ENCODE results near the gene DACH1. TPM values are rescaled to one million over a fixed set of nuclear protein-coding genes. Genes with fewer than 3 reads are reported as not detected.

Gene DACH1
- total RNA-seq, 1 experiment from 2014 or later = 1.2 TPM

DNA sequence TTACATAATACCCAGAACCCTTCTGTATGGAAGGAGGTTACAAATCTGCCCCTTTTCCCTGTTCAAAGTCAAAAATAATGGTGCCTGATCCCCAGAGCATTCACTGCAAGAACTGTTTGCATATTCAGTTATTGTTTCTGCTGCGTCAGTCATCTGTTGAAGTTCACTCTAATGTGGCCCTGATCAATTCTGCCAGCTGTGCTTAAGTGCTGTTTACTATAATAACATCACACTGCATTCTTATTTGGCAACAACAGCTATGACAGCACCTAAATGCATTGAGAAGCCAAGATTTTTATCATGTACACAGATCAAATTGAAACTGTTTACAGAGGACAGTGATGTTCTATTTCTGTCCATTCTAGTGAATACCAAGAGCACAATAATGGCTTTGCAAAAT is 115.9 kb downstream of the DACH1 start:
- no peaks in the 10 kb centered on the region for H3K9me3 ChIP-seq
- peaks cover 7% of the 10 kb centered on the region; the same call in 1 of the 2 replicates for H3K4me1 ChIP-seq
- POLR2A ChIA-PET = no interaction called here
- H3K36me3 ChIP-seq (ENCODE audit: control insufficient read depth, insufficient read depth, low read length) = no peaks in the 10 kb centered on the region
- H3K27me3 Mint-ChIP-seq (ENCODE audit: insufficient read depth, unreplicated experiment) = no peaks in the 10 kb centered on the region
- H3K36me3 Mint-ChIP-seq (ENCODE audit: insufficient read depth, unreplicated experiment) = no peaks in the 10 kb centered on the region
- H3K27ac Mint-ChIP-seq (ENCODE audit: unreplicated experiment) = no peak overlapping the region
- H3K27me3 ChIP-seq (replicated peaks; ENCODE audit: control insufficient read depth, insufficient read depth, low read length) = no peaks in the 10 kb centered on the region
- DNase-seq = no peak
- no peak overlapping the region for H3K4me3 ChIP-seq (ENCODE audit: low read depth, low read length)
- intact Hi-C loops (cut with micrococcal nuclease; ENCODE audit: unreplicated experiment) = no loop called here
- TF ChIP-seq, protein P1, sequence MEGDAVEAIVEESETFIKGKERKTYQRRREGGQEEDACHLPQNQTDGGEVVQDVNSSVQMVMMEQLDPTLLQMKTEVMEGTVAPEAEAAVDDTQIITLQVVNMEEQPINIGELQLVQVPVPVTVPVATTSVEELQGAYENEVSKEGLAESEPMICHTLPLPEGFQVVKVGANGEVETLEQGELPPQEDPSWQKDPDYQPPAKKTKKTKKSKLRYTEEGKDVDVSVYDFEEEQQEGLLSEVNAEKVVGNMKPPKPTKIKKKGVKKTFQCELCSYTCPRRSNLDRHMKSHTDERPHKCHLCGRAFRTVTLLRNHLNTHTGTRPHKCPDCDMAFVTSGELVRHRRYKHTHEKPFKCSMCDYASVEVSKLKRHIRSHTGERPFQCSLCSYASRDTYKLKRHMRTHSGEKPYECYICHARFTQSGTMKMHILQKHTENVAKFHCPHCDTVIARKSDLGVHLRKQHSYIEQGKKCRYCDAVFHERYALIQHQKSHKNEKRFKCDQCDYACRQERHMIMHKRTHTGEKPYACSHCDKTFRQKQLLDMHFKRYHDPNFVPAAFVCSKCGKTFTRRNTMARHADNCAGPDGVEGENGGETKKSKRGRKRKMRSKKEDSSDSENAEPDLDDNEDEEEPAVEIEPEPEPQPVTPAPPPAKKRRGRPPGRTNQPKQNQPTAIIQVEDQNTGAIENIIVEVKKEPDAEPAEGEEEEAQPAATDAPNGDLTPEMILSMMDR (IDR thresholded peaks at IDR 0.05; ENCODE audit: insufficient read depth in 1 of 2, low read depth in 1 of 2, low read length in 1 of 2, severe bottlenecking in 1 of 2, unreplicated experiment in 1 of 2) = no peak
- CTCF ChIA-PET = no interaction called here
- H3K4me1 Mint-ChIP-seq (ENCODE audit: low read depth, unreplicated experiment) = no peaks in the 10 kb centered on the region
- BruUV-seq (replicated peaks) = no TSS peak
- H3K9me3 Mint-ChIP-seq (ENCODE audit: unreplicated experiment) = no peaks in the 10 kb centered on the region
- H3K4me3 Mint-ChIP-seq (ENCODE audit: unreplicated experiment) = no peak overlapping the region

DNA sequence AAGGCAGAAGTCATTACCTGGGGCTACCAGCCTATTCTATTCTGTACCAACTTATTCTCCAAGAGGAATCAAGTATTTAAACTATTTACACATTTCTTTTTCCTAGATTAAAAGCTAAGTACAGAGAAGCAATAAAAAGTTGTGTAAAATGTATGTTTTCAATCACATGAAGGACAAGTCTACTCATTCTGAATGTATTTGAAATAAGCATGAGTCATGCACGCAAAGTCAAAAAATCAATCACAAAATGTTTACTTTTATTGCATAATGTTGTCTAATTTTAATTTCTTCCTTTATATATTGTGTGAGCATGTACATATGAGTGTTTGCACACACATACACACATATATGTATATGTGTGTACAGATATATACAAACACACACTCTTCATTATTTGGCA is 136.7 kb downstream of the DACH1 start:
- ChIA-PET CTCF (no interaction called here), POLR2A (no interaction called here)
- Histone ChIP-seq H3K27me3 (replicated peaks; ENCODE audit: control insufficient read depth, insufficient read depth, low read length) (no peaks in the 10 kb centered on the region), H3K9me3 (no peaks in the 10 kb centered on the region), H3K4me1 (no peaks in the 10 kb centered on the region), H3K36me3 (ENCODE audit: control insufficient read depth, insufficient read depth, low read length) (no peaks in the 10 kb centered on the region), H3K4me3 (ENCODE audit: low read depth, low read length) (no peak overlapping the region)
- H3K36me3 Mint-ChIP-seq (ENCODE audit: insufficient read depth, unreplicated experiment) = no peaks in the 10 kb centered on the region
- H3K27me3 Mint-ChIP-seq (ENCODE audit: insufficient read depth, unreplicated experiment) = no peaks in the 10 kb centered on the region
- H3K4me1 Mint-ChIP-seq (ENCODE audit: low read depth, unreplicated experiment) = no peaks in the 10 kb centered on the region
- intact Hi-C loops (cut with micrococcal nuclease; ENCODE audit: unreplicated experiment) = no loop called here
- no peak overlapping the region for H3K4me3 Mint-ChIP-seq (ENCODE audit: unreplicated experiment)
- H3K27ac Mint-ChIP-seq (ENCODE audit: unreplicated experiment) = no peak overlapping the region
- no TSS peak for BruUV-seq (replicated peaks)
- H3K9me3 Mint-ChIP-seq (ENCODE audit: unreplicated experiment) = no peaks in the 10 kb centered on the region
- TF ChIP-seq, protein P1 (IDR thresholded peaks at IDR 0.05; ENCODE audit: insufficient read depth in 1 of 2, low read depth in 1 of 2, low read length in 1 of 2, severe bottlenecking in 1 of 2, unreplicated experiment in 1 of 2) = no peak
- DNase-seq = no peak

- H3K9me3 Mint-ChIP-seq (ENCODE audit: unreplicated experiment) = no peaks in the 10 kb centered on the region
- intact Hi-C loops (cut with micrococcal nuclease; ENCODE audit: unreplicated experiment) = no loop called here
- H3K4me1 ChIP-seq = no peaks in the 10 kb centered on the region
- H3K4me3 Mint-ChIP-seq (ENCODE audit: unreplicated experiment) = no peak overlapping the region
- no TSS peak for BruUV-seq (replicated peaks)
- H3K27me3 ChIP-seq (replicated peaks; ENCODE audit: control insufficient read depth, insufficient read depth, low read length) = no peaks in the 10 kb centered on the region
- H3K27me3 Mint-ChIP-seq (ENCODE audit: insufficient read depth, unreplicated experiment) = no peaks in the 10 kb centered on the region
- H3K4me3 ChIP-seq (ENCODE audit: low read depth, low read length) = no peak overlapping the region
- ChIA-PET POLR2A (no interaction called here), CTCF (no interaction called here)
- H3K27ac Mint-ChIP-seq (ENCODE audit: unreplicated experiment) = no peak overlapping the region
- H3K4me1 Mint-ChIP-seq (ENCODE audit: low read depth, unreplicated experiment) = no peaks in the 10 kb centered on the region
- no peak for DNase-seq
- no peaks in the 10 kb centered on the region for H3K36me3 Mint-ChIP-seq (ENCODE audit: insufficient read depth, unreplicated experiment)
- H3K9me3 ChIP-seq = no peaks in the 10 kb centered on the region
- H3K36me3 ChIP-seq (ENCODE audit: control insufficient read depth, insufficient read depth, low read length) = no peaks in the 10 kb centered on the region
- TF ChIP-seq, protein P1 (IDR thresholded peaks at IDR 0.05; ENCODE audit: insufficient read depth in 1 of 2, low read depth in 1 of 2, low read length in 1 of 2, severe bottlenecking in 1 of 2, unreplicated experiment in 1 of 2) = no peak
Measured at GRCh38 chr13:71729441-71729840, 137.6 kb downstream of the DACH1 start.

Data from Caco-2 (cell line).